H9 (cell line): Measurements from ENCODE around the gene MUSK. TPM values are rescaled to one million over a fixed set of nuclear protein-coding genes. Genes with fewer than 3 reads are reported as not detected.
"Not testable (repeated sequence)": the region's sequence is repeated elsewhere in the genome, so short reads cannot be mapped to it uniquely, and the experiment has no call there.

Experiments
- DNase-seq: peaks from one replicate; pipeline ENCODE4 v3.0.0-alpha.2; 2017
- H2AFZ ChIP-seq: one replicate; pipeline ENCODE4 v1.6.1; 2013; ENCODE audit warnings: mild to moderate bottlenecking, low read length, control low read depth, moderate library complexity
- H2AK5ac ChIP-seq: 2 replicates; pipeline ENCODE4 v1.6.1; 2013; ENCODE audit warnings: low read length, control low read depth, mixed read lengths; ENCODE audit not compliant: insufficient read length
- H2BK120ac ChIP-seq: one replicate; pipeline ENCODE4 v1.6.1; 2013; ENCODE audit warnings: low read depth, mild to moderate bottlenecking, low read length, control low read depth, inconsistent platforms; ENCODE audit not compliant: poor library complexity, severe bottlenecking
- H2BK12ac ChIP-seq: 2 replicates; pipeline ENCODE4 v1.6.1; 2013; ENCODE audit warnings: low read length, control low read depth, mixed read lengths, low read depth; ENCODE audit not compliant: insufficient read length
- H2BK15ac ChIP-seq: 2 replicates; pipeline ENCODE4 v1.6.1; 2013; ENCODE audit warnings: low read depth, low read length, control low read depth
- H2BK20ac ChIP-seq: one replicate; pipeline ENCODE4 v1.6.1; 2013; ENCODE audit warnings: low read depth, mild to moderate bottlenecking, low read length, control low read depth, inconsistent platforms; ENCODE audit not compliant: poor library complexity, severe bottlenecking
- H2BK5ac ChIP-seq: 2 replicates; pipeline ENCODE4 v1.6.1; 2013; ENCODE audit warnings: low read length, control low read depth, mixed read lengths; ENCODE audit not compliant: insufficient read length
- H3K14ac ChIP-seq: 2 replicates; pipeline ENCODE4 v1.6.1; 2013; ENCODE audit warnings: low read length, control low read depth; ENCODE audit not compliant: insufficient read depth
- H3K18ac ChIP-seq: 2 replicates; pipeline ENCODE4 v1.6.1; 2013; ENCODE audit warnings: low read depth, mild to moderate bottlenecking, mixed read lengths, low read length, control low read depth; ENCODE audit not compliant: insufficient read length
- H3K23ac ChIP-seq: 2 replicates; pipeline ENCODE4 v1.6.1; 2013; ENCODE audit warnings: low read length, control low read depth, mixed read lengths, low read depth; ENCODE audit not compliant: insufficient read length
- H3K23me2 ChIP-seq: 2 replicates; pipeline ENCODE4 v1.6.1; 2013; ENCODE audit warnings: low read depth, mild to moderate bottlenecking, mixed read lengths, low read length, control low read depth; ENCODE audit not compliant: insufficient read length, poor library complexity, severe bottlenecking
- H3K27ac ChIP-seq: 2 replicates; pipeline ENCODE4 v1.5.1; 2013; ENCODE audit warnings: low read length, control low read depth, mixed read lengths, low read depth; ENCODE audit not compliant: insufficient read length
- H3K27me3 ChIP-seq: 2 replicates; pipeline ENCODE4 v1.6.1; 2013; ENCODE audit warnings: low read length, control low read depth, inconsistent platforms; ENCODE audit not compliant: insufficient read depth
- H3K4ac ChIP-seq: 2 replicates; pipeline ENCODE4 v1.6.1; 2013; ENCODE audit warnings: low read depth, mild to moderate bottlenecking, control low read depth, inconsistent platforms, low read length, moderate library complexity
- H3K4me1 ChIP-seq: 2 replicates; pipeline ENCODE4 v1.6.1; 2013; ENCODE audit warnings: low read length, control low read depth, inconsistent platforms; ENCODE audit not compliant: insufficient read depth
- H3K4me2 ChIP-seq: 2 replicates; pipeline ENCODE4 v1.6.1; 2013; ENCODE audit warnings: low read length, control low read depth, mixed read lengths; ENCODE audit not compliant: insufficient read length, insufficient read depth
- H3K56ac ChIP-seq: 2 replicates; pipeline ENCODE4 v1.6.1; 2013; ENCODE audit warnings: low read depth, mild to moderate bottlenecking, mixed read lengths, low read length, control low read depth; ENCODE audit not compliant: insufficient read length
- H3K79me1 ChIP-seq: 2 replicates; pipeline ENCODE4 v1.6.1; 2013; ENCODE audit warnings: low read depth, mild to moderate bottlenecking, moderate library complexity, low read length, control low read depth, inconsistent platforms; ENCODE audit not compliant: insufficient read depth, poor library complexity, severe bottlenecking
- H3K79me2 ChIP-seq: 2 replicates; pipeline ENCODE4 v1.6.1; 2013; ENCODE audit warnings: low read length, control low read depth, inconsistent platforms; ENCODE audit not compliant: insufficient read depth
- H3K9ac ChIP-seq: 2 replicates; pipeline ENCODE4 v1.6.1; 2013; ENCODE audit warnings: low read length, control low read depth, mixed read lengths; ENCODE audit not compliant: insufficient read length; ENCODE audit errors: extremely low read depth
- H3K9me3 ChIP-seq: one replicate; pipeline ENCODE4 v1.6.1; 2013; ENCODE audit warnings: low read depth, low read length, inconsistent platforms; ENCODE audit not compliant: control insufficient read depth
- H3T11ph ChIP-seq: one replicate; pipeline ENCODE4 v1.6.1; 2013; ENCODE audit warnings: mild to moderate bottlenecking, low read length, control low read depth, inconsistent platforms
- H4K20me1 ChIP-seq: one replicate; pipeline ENCODE4 v1.6.1; 2013; ENCODE audit not compliant: control insufficient read depth, insufficient read length, insufficient read depth
- H4K5ac ChIP-seq: 2 replicates; pipeline ENCODE4 v1.6.1; 2013; ENCODE audit warnings: low read depth, mild to moderate bottlenecking, mixed read lengths, low read length, control low read depth; ENCODE audit not compliant: insufficient read length
- H4K8ac ChIP-seq: replicated peaks from 2 replicates; pipeline ENCODE4 v1.6.1; 2013; ENCODE audit warnings: low read length, control low read depth, mixed read lengths, low read depth; ENCODE audit not compliant: insufficient read length
- H4K91ac ChIP-seq: 2 replicates; pipeline ENCODE4 v1.6.1; 2013; ENCODE audit warnings: low read depth, mild to moderate bottlenecking, moderate library complexity, mixed read lengths, low read length, control low read depth; ENCODE audit not compliant: insufficient read length
- H3K27ac Mint-ChIP-seq, 3 experiments: 2 replicates in 2 of 3; 3 replicates in 1 of 3; pipeline ENCODE4 v1.8.0; 2020 to 2021; ENCODE audit warnings: mixed read lengths in 3 of 3, mild to moderate bottlenecking in 1 of 3, moderate library complexity in 1 of 3
- H3K27me3 Mint-ChIP-seq: 2 replicates; pipeline ENCODE4 v1.8.0; 2021; ENCODE audit warnings: low read depth, mild to moderate bottlenecking, moderate library complexity, mixed read lengths
- H3K36me3 Mint-ChIP-seq, 3 experiments: 2 replicates in 2 of 3; 3 replicates in 1 of 3; pipeline ENCODE4 v1.8.0; 2020 to 2021; ENCODE audit warnings: low read depth in 3 of 3, mixed read lengths in 3 of 3; ENCODE audit not compliant: insufficient read depth in 1 of 3
- H3K4me1 Mint-ChIP-seq, 2 experiments: 2 replicates each; pipeline ENCODE4 v1.8.0; 2020; ENCODE audit warnings: mixed read lengths in 2 of 2
- H3K4me3 Mint-ChIP-seq, 2 experiments: 2 replicates in 1 of 2; 3 replicates in 1 of 2; pipeline ENCODE4 v1.8.0; 2020 to 2021; ENCODE audit warnings: mild to moderate bottlenecking in 2 of 2, mixed read lengths in 2 of 2, moderate library complexity in 1 of 2
- H3K9me3 Mint-ChIP-seq, 2 experiments: 2 replicates in 1 of 2; 3 replicates in 1 of 2; pipeline ENCODE4 v1.8.0; 2020; ENCODE audit warnings: mild to moderate bottlenecking in 2 of 2, mixed read lengths in 2 of 2, moderate library complexity in 1 of 2
- CTCF ChIP-seq: fragments of 200-600 bp; sonication (generic); conservative IDR thresholded peaks from 3 replicates; pipeline ENCODE4 v1.8.0; 2021; ENCODE audit warnings: antibody characterized with exemption, mild to moderate bottlenecking
- WGBS: extraction: QIAGEN DNeasy Blood & Tissue Kit; methylation state at CpG from one replicate; pipeline ENCODE4 v1.1.7; 2013; ENCODE audit warnings: missing lambda C conversion rate, low lambda C conversion rate, mixed read lengths; ENCODE audit not compliant: insufficient read length; ENCODE audit errors: extremely low coverage; 5-methylcytosine and 5-hydroxymethylcytosine counted together
- total RNA-seq: library from RNA; stranded (reverse); gene quantifications from 2 replicates; pipeline ENCODE4 v1.2.1, GENCODE V29; 2021

MUSK gene
- total RNA-seq, 1 experiment from 2014 or later = not detected

- Histone ChIP-seq H3K4ac (no peak overlapping the region), H3K18ac (no peak overlapping the region), H3K79me1 (no peaks in the 10 kb centered on the region), H3K56ac (no peak overlapping the region), H3K14ac (no peak overlapping the region), H3K4me1 (no peaks in the 10 kb centered on the region; the same call in 1 of the 2 replicates), H3K9me3 (no peaks in the 10 kb centered on the region), H3K27ac (no peak overlapping the region), H3K79me2 (no peaks in the 10 kb centered on the region), H4K5ac (no peak overlapping the region), H3K4me2 (no peak overlapping the region), H2BK5ac (no peak overlapping the region), H4K20me1 (no peaks in the 10 kb centered on the region), H2BK12ac (no peak overlapping the region), H2BK15ac (no peak overlapping the region), H2AFZ (no peak overlapping the region), H2BK20ac (no peak overlapping the region), H2BK120ac (no peak overlapping the region), H2AK5ac (no peak overlapping the region), H4K91ac (no peak overlapping the region), H3K9ac (no peak overlapping the region), H4K8ac (no peak overlapping the region), H3K23me2 (no peaks in the 10 kb centered on the region), H3K23ac (no peak overlapping the region), H3K27me3 (no peaks in the 10 kb centered on the region), H3T11ph (no peak overlapping the region)
- Mint-ChIP-seq H3K27ac (peak overlapping the region in 2 of 3 experiments; percentile 7 to 78; a peak in 2 of 7 replicates), H3K27me3 (peaks cover 2% of the 10 kb centered on the region; the same call in 1 of the 2 replicates), H3K9me3 (peaks cover 9 to 13% of the 10 kb centered on the region in 2 experiments), H3K4me3 (no peak overlapping the region), H3K4me1 (peaks cover 15 to 20% of the 10 kb centered on the region in 2 experiments), H3K36me3 (peaks cover 0 to 7% (median 7%) of the 10 kb centered on the region in 3 experiments; a peak in 4 of 7 replicates)
- TF ChIP-seq CTCF = no peak
- WGBS = no CpG with 5 or more reads among the region's 2 CpGs
- DNase-seq = no peak
These were observed 157.4 kb downstream of the MUSK start for GRCh38 chr9:110825950-110826349.

- H3K36me3 Mint-ChIP-seq, H2BK15ac ChIP-seq, H3K79me2 ChIP-seq, H4K8ac ChIP-seq, H3K27ac ChIP-seq, H2BK12ac ChIP-seq, H4K20me1 ChIP-seq, H3K4ac ChIP-seq, H2BK120ac ChIP-seq, H4K5ac ChIP-seq, H3K79me1 ChIP-seq, H3K27me3 Mint-ChIP-seq, H3K18ac ChIP-seq, H2BK5ac ChIP-seq, H3K9ac ChIP-seq, H3K4me1 ChIP-seq, H4K91ac ChIP-seq, H2BK20ac ChIP-seq, H3K4me2 ChIP-seq, H3K14ac ChIP-seq, H3K23ac ChIP-seq, H2AK5ac ChIP-seq, H2AFZ ChIP-seq, H3K27me3 ChIP-seq, H3T11ph ChIP-seq, H3K56ac ChIP-seq, H3K9me3 ChIP-seq, H3K4me3 Mint-ChIP-seq, H3K23me2 ChIP-seq: not testable (repeated sequence)
- Mint-ChIP-seq H3K9me3 (peaks cover 9 to 13% of the 10 kb centered on the region in 2 experiments), H3K27ac (peak overlapping the region in 2 of 3 experiments; percentile 72 to 94; a peak in 3 of 7 replicates), H3K4me1 (peaks cover 15 to 20% of the 10 kb centered on the region in 2 experiments)
- WGBS = no CpG with 5 or more reads among the region's 9 CpGs
- peak; percentile 46 for DNase-seq
These were observed 157.8 kb downstream of the MUSK start for GRCh38 chr9:110826400-110826799.
